Measurements from ENCODE around the gene ADAMTS2.

- no peak for TF ChIP-seq EZH2phosphoT487 (IDR thresholded peaks at IDR 0.05)
- TF ChIP-seq CTCF (IDR thresholded peaks at IDR 0.05), result no peak
- no peak for TF ChIP-seq EZH2 (IDR thresholded peaks at IDR 0.05)
These were observed 193.8 kb downstream of the ADAMTS2 start for GRCh38 chr5:179151286-179152118.

Measured in neural progenitor cell (in vitro differentiated cells).